GM13977 (cell line): ENCODE results near the gene NEK6.

Experiments
- DNase-seq: peaks from one replicate; pipeline ENCODE4 v3.0.0; 2012; ENCODE audit warnings: low spot score
- CTCF ChIP-seq: IDR thresholded peaks from 2 replicates; pipeline ENCODE4 v1.5.1; 2012; ENCODE audit warnings: mild to moderate bottlenecking, control low read depth; ENCODE audit not compliant: insufficient read depth; ENCODE audit errors: extremely low read depth, missing control alignments
- in situ Hi-C: fragments of 300-500 bp; cut with MboI; formaldehyde crosslinking; loops from one replicate; pipeline ENCODE4 v1.12.0; 2022; ENCODE audit warnings: low sequenced_read_pairs, low pct_unique_long_range_greater_than_20kb, mixed read lengths, inconsistent platforms; ENCODE audit not compliant: unreplicated experiment

Gene NEK6

GRCh38 chr9:124281931-124282371, 24.2 kb downstream of the NEK6 start:
- in situ Hi-C loops, result no loop called here
- no peak for TF ChIP-seq CTCF
- no peak for DNase-seq

DNA sequence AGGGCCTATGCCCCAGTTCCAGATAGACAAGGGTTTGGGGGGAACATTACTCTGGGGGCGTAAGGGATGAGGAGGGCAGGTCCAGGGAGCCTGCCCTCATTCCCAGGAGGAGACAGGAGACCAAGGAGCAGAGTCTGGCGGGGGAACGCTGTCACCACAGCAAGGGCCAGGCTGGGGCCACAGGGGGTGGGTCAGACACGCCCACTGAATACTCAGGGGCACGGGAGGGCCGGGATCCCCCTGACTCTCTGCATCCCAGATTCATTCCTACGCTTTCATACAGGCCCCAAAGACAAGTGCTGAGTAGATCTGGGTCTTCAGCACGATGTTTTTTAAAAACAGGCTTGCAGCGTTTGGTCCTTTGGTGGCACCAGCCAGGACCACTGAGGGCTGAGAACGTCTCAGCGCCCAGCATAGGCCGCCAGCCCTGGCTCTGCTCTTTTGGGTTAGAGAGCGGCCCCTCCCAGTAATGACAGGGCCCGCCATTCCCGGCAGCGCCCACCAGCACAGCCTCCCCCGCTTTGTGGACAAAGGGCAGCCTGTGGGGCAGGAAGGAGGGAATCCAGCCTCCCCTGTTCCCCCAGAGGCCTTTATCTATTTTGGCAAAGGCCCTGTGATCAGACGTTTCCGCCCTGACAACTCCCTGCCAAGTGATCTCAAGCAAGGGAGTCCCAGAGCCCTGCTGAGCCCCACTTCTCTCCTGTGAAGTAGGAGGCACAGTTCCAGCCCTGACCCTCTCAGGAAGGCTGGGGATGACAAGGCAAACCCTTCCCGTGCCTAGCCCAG, 24.9 kb downstream of the NEK6 start:
- no peak for DNase-seq
- in situ Hi-C loops, result no loop called here
- TF ChIP-seq CTCF, result no peak

- no peak for DNase-seq
- in situ Hi-C loops, result no loop called here
- TF ChIP-seq CTCF, result no peak
These were observed 25.6 kb downstream of the NEK6 start for GRCh38 chr9:124283228-124283814.

- no peak for TF ChIP-seq CTCF
- no peak for DNase-seq
- in situ Hi-C loops, result no loop called here
These were observed 26.6 kb downstream of the NEK6 start for GRCh38 chr9:124284237-124284831.

DNA sequence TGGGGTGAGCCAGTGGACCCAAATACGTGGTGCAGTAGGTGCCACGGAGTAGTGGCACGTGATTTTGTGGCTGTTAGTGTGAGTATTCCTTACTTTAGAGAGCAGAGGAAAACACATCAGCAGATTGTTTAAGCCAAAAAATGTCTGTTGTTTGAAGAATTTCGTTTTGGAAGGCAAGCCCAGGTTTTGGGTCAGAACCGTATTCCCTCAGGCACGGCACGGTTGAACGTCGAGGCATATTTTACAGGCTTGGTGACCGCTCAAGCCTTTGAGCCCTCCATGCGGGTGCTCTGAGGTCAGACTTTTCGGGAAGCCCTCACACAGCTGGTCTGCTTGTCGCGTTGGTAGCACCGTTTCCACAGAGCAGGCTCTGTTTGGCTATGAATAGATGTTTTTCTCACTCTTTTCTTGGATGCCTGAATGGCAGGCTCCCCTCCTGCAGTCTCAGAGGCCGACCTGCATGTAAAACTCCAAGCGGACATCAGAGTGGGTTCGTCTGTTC, 27.2 kb downstream of the NEK6 start:
- in situ Hi-C loops, result no loop called here
- no peak for DNase-seq
- no peak for TF ChIP-seq CTCF

DNA sequence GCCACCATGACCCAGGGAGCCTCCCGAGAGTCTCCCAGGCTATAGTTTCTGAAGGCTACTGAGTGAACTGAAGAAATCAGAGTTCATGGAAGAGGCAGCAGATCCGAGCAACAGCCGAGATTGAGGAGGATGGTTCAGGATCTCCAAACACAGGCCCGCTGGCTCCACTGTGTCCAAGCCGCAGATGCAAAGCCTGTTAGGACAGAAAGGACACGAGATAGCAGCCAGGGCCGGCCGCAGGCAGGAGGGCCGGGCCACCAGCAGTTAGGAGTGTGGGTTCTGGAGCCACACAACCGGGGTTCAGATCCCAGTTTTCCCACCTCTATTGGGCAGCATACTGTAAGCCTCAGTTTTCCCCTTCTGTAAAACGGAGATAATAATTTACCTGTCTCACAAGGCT, 27.7 kb downstream of the NEK6 start:
- no peak for DNase-seq
- TF ChIP-seq CTCF, result no peak
- in situ Hi-C loops, result no loop called here
